ENCODE measurements around the gene ADAM17.
A peak's percentile ranks its signal among the peaks of the same experiment; 100 is the strongest.

Gene ADAM17

GRCh38 chr2:9465170-9465569, 90.5 kb downstream of the ADAM17 start:
- no peak for DNase-seq

- DNase-seq, result peak; percentile 68
These were observed 92.0 kb downstream of the ADAM17 start for GRCh38 chr2:9463698-9464034.

- no peak for DNase-seq
These were observed 92.5 kb downstream of the ADAM17 start for GRCh38 chr2:9462886-9463697.

- DNase-seq, result no peak
These were observed 93.3 kb downstream of the ADAM17 start for GRCh38 chr2:9462313-9462712.

GRCh38 chr2:9461079-9461478, 94.6 kb downstream of the ADAM17 start:
- DNase-seq, result no peak

GRCh38 chr2:9460441-9461017, 95.1 kb downstream of the ADAM17 start:
- no peak for DNase-seq

GRCh38 chr2:9451231-9451630, 104.4 kb downstream of the ADAM17 start:
- no peak for DNase-seq

GRCh38 chr2:9445089-9445488, 110.5 kb downstream of the ADAM17 start:
- DNase-seq, result no peak

- no peak for DNase-seq
These were observed 112.1 kb downstream of the ADAM17 start for GRCh38 chr2:9443526-9443925.

GRCh38 chr2:9441556-9441955, 114.1 kb downstream of the ADAM17 start:
- DNase-seq, result no peak

GRCh38 chr2:9440058-9440727, 115.4 kb downstream of the ADAM17 start:
- DNase-seq, result no peak

- DNase-seq, result no peak
These were observed 116.1 kb downstream of the ADAM17 start for GRCh38 chr2:9439536-9439935.
